ENCODE results near the gene LPAR1.

GRCh38 chr9:111013250-111013649 lies 25.0 kb downstream of the LPAR1 start:
- TF ChIP-seq EZH2 (IDR thresholded peaks at IDR 0.05) (no peak), EZH2phosphoT487 (IDR thresholded peaks at IDR 0.05) (no peak)
- TF ChIP-seq, protein P1, sequence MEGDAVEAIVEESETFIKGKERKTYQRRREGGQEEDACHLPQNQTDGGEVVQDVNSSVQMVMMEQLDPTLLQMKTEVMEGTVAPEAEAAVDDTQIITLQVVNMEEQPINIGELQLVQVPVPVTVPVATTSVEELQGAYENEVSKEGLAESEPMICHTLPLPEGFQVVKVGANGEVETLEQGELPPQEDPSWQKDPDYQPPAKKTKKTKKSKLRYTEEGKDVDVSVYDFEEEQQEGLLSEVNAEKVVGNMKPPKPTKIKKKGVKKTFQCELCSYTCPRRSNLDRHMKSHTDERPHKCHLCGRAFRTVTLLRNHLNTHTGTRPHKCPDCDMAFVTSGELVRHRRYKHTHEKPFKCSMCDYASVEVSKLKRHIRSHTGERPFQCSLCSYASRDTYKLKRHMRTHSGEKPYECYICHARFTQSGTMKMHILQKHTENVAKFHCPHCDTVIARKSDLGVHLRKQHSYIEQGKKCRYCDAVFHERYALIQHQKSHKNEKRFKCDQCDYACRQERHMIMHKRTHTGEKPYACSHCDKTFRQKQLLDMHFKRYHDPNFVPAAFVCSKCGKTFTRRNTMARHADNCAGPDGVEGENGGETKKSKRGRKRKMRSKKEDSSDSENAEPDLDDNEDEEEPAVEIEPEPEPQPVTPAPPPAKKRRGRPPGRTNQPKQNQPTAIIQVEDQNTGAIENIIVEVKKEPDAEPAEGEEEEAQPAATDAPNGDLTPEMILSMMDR (IDR thresholded peaks at IDR 0.05) = no peak
